Skin of body (tissue), 2 donors: Measurements from ENCODE around the gene COL4A6. TPM values are rescaled to one million over a fixed set of nuclear protein-coding genes. Genes with fewer than 3 reads are reported as not detected.
"Not testable (repeated sequence)": the region's sequence is repeated elsewhere in the genome, so short reads cannot be mapped to it uniquely, and the experiment has no call there.

Experiments
- DNase-seq: peaks from one replicate; lab custom pipeline; 2025; lab: John Stamatoyannopoulos, UW
- total RNA-seq: library from RNA; depleted of rRNA; stranded (reverse); fragments of >200 nt; gene quantifications from one replicate; pipeline ENCODE4 v1.2.3, GENCODE V29; 2014

The COL4A6 gene
- total RNA-seq, 1 donor from 2014 or later: 7.3 TPM

DNA sequence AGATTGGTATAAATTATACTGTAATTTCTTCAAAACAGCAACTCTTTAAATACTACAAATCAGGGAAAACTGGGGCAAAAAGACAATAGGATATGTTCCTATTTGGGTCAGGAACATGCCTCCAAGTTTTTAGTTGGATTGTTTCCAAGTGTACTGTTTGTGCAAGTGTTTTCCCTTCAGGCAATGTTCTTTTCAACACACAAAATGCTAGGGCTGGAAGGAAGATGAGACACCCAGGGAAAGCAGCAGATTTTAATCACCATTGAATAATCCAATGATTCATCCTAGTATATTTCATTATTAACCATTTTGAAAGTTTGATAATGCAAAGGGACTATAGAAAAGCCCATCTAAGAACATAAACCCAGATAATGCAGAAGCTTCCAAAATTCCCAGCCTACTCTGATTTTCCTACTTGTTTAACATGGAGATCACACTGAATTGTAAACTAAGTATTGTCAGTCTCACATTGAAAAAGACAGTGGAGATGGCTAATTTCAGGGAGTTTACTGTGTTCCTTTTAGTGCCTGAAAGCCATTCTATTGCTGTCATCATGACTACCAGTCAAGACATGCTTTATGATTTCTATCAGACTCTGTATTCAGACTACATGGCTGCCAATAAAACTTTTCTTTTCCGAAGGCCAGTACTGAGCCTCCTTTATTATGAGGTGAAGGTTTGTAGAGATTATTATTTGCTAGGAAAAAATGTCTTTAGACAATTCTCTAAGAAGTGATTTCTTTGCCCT lies 38.6 kb downstream of the COL4A6 start:
- no peak for DNase-seq

DNA sequence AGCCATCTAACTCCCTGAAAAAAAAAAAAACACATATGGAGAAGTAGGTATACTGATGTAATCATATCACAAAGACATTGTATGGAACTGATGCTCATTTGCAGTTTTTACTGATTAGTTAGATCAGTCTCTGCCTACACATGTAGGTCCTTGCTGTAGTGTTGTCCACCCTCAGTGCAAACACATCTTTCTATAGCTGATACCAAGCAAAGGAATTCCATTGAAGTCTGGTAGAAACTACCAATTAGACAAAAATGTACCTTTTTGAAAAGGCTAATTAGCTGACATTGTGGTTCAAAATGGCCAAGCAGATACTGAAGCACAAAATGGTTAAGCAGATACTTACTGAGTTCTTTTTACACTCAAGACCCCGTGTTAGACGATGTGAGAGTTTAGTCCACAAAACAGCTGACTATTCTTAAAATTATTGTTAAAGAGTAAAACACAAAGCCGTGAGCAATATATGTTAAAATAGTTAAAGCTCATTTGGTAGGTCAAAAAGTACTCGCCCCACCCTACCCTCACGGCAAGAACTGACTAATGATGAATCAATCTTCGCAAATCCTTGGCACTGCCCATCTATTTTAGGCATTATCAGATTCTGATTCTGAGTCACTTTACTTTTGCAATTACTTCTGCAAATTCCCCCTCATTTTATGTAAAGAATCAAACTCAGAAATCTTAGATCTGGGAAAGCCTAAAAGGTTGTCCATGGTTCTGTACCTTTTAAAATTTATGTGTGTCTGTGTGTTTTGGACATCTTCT lies 40.4 kb downstream of the COL4A6 start:
- DNase-seq: no peak

DNA sequence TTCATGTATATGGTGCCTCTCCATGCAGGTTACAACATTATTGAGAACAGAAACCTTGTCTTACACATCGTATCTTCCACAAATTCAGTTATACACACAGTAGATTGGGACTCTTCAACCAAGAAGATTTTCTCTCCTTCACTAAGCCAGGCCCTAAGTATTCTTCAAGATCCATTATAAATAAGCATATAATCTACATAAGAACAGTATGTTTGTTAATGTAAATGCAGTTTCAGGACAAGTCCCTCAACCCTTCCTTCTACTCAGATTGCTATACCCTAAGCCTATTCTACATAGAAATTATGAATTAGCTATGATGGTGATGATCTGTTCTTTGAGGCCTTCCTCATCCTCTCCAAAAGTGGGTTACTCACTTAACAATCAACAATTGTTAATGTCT lies 41.2 kb downstream of the COL4A6 start:
- no peak for DNase-seq

DNA sequence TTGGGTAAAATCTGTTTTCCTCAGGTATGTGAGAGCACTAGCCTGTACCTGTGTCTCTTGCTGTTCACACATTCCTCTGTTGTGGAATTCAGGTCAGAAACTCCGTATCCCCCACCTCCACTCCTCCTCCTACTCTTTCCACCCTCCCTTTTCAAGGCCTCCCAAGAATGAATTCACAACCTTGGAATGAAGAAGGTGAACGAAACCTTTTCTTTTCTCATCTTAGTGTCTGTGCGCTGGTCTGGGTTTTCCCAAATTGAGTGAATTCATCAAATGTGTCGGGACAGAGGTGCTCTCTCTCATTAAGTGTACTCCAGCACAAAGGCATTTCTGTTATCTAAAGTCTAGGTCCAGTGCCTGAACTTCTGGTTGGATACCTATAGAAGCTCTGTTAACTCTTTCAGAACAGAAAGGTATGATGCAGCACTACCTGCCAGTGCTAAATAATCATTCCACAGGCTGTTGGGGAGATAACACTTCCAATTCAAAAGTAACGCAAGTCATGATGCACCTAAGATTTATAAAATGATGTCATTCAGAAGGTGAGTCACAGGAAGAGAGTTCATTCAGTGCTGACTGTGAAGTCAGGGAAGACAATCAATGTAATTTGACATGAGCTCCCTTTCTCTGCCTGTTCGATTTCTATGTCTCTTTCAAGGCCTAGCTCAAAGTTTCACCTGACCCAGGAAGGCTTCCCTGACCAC lies 41.9 kb downstream of the COL4A6 start:
- DNase-seq: no peak

DNA sequence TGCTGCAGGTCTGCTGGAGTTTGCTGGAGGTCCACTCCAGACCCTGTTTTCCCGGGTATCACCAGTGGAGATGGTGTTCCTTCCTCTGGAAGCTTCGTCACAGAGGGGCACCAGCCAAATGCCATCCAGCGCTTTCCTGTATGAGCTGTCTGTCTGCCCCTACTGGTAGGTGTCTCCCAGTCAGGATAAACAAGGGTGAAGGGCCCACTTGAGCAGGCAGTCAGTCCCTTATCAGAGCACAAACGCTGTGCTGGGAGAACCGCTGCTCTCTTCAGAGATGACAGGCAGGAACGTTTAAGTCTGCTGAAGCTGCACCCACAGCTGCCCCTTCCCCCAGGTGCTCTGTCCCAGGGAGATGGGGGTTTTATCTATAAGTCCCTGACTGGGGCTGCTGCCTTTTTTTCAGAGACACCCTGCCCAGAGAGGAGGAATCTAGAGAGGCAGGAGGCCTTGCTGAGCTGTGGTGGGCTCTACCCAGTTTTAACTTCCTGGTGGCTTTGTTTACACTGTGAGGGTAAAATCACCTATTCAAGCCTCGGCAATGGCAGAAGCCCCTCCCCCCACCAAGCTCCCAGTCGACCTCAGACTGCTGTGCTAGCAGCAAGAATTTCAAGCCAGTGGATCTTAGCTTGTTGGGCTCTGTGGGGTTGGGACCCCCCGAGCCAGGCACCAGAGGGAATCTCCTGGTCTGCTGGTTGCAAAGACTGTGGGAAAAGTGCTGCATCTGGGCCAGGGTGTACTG lies 47.1 kb downstream of the COL4A6 start:
- DNase-seq: not testable (repeated sequence)

DNA sequence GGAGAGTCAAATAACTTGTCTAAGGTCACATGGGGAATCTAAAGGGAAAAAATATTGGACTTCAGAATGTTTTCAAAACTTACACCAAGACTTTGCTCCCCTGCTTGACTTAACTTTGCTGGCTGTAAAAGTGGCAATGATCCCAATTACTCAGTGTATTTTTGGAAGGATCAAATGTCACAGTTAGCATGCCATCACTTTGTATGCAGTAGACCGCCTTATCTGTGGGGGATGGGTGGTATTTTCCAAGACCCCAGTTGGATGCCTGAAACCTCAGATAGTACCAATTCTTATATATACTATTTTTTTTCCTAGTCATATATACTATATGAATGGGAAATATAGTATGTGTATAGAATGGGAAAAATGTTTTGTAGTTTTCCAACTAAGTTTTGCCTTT lies 53.4 kb downstream of the COL4A6 start:
- no peak for DNase-seq

DNA sequence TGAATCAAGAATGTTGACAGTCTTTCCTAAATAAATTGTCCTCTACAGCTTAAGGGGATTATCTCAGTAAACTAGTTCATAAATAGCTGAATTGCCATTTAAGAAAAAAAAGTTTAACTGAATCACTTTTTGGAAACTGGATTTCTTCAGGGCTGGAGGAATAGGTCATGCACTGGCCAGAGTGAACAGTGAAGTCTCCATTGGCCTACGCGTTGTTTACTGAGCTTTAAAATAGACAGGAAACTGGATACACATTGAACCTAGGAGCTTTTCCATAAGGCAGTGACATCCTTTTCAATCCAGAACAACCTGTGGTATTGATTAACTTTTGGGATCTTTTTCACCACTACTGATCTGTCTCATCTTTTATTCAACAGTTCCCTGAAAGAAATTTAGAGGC lies 58.0 kb downstream of the COL4A6 start:
- no peak for DNase-seq

DNA sequence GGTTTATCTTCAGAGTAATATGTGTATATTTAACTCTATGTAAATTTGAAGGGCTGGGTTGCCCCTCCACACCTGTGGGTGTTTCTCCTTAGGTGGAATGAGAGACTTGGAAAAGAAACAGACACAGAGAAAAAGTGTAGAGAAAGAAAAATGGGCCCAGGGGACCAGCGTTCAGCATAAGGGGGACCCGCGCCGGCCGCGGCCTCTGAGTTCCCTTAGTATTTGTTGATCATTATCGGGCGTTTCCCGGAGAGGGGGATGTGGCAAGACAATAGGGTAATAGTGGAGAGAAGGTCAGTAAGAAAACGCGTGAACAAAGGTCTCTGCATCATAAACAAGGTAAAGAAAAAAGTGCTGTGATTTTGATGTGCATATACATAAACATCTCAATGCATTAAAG lies 61.4 kb downstream of the COL4A6 start:
- not testable (repeated sequence) for DNase-seq

DNA sequence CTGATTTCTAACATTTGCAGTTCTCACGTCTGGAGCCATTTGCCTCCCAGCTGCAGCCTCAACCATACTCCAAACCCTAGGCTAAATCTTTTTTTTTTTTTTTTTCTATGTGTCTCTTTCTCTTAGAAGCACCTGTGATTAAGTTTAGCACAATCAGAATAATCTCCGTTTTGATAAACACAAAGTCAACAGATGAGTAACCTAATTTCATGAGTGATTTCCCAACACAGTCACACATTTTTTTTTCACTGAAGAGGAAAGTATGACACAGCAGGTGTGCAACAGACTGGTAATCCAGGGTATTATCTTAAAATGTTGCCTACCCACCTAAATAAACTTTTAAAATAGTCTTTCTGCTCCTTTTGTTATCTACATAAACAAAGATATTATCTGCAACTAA lies 62.6 kb downstream of the COL4A6 start:
- not testable (repeated sequence) for DNase-seq

DNA sequence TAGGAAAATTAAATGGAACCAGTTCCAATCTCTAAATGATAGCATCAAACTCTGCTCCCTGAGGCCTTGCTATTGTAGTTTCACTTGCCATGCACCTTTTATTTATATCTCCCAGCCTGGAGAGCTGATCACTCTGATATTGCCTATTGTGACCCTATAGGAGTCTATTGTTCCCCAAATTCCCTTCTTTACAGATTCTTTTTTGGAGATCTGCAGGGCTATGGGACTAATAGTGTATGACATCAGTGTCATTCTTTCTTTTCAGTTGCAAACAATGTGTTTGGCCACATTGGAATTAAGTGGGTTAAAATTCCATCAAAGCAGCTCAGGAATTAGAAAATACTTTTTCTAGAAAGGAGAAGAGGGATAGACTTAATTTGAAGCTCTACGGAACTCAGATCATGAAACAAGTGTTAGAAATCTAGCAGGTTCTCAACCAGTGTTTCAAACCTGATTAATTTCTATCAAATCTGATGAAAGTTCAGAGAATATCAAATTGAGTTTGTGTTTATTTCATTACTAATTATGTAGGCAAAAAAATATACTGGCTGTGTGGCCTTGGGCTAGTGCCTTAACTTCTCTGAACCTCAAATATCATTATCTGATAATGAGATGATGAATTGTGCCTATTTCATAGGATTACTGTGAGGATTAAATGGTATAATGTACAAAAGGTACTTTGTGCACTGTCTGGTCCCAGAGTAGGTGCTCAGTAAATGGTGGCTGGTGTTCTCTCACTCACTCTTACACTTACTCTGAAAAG lies 71.4 kb downstream of the COL4A6 start:
- no peak for DNase-seq

DNA sequence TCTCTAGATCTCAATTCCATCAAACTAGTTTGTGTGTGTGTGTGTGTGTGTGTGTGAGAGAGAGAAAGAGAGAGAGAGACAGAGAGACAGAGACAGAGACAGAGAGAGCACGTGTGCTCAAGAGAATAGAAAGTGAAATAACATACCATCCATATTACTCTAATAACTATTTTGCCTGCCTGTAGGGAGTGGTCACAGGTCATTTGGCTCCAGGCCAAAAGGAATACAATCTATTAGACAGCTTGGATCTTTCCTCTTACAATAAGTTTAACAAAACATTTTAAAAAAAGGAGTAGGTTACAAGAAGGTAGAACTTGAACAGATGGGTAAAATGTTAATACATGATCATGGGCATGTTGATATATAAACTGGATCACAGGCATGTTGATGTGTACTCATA lies 76.2 kb downstream of the COL4A6 start:
- DNase-seq: no peak

DNA sequence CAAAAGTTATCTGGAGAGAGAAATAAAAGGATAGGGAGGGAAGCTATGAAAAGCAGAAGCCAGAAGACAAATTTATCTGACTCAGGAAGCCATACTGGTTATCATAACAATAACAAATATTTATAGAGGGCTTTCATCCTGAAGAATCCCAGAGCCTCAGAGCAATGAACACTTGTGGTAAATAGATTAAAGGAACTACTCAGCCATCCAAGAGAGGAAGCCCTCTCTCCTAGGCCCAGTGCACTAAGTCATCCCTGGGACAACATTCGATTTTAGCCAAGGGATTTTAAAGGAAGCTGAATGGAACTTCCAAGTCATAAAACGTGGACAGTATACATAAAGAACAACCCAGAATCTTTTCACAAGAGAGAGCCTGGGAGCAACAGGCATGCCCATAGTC lies 76.9 kb downstream of the COL4A6 start:
- DNase-seq: no peak

DNA sequence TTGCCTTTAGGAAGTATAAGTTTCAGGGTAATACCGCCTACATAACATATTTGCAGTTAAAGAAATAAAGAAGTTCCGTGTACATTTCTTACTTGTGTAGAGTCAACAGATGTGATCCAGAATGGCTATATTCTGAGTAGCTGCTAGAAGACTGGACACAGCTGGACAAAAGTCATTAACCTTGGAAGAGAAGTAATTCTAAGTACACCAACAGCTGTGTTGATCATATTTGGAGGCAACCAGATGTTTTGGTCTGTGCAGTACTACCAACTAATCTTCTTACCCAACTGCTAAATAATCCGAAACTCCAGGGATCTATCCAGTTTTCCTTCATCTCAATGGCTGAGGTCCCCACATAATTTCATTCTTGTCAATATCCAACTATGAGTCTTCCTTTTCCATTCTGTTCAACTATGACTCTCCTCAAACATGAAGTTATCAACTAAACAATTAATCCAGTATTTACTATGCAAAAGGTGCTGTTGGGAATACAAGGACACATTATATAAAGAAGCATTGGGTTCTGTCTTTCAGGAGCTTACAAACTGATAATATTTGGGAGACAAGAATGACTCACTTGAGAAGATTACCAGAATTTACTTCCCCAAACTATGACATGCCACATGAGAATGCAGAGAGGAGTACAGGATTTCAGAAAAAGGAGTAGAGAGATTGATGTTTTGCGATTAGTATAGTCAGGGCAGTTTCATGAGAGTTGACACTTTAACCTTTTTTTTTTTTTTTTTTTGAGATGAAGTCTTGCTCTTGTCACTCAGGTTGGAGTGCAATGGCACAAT lies 78.2 kb downstream of the COL4A6 start:
- DNase-seq: no peak

DNA sequence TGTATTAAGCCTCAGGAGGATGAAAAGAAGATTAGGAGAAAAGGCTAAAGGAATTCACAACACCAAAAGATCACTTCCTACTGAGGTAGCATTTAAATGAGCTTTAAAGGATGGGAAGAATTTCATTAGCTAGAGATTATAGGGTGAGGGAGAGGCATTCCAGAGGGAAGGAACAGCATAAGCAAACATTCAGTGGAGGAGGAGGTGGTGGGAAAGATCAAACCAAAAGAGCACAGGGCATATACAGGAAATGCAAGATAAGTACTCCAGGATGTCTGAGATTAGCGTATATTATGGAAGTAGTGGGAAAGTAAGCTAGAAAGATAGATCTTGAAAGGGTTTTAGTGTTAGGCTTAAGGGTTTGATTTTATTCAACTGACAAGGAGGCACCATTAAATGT lies 84.8 kb downstream of the COL4A6 start:
- DNase-seq: no peak

DNA sequence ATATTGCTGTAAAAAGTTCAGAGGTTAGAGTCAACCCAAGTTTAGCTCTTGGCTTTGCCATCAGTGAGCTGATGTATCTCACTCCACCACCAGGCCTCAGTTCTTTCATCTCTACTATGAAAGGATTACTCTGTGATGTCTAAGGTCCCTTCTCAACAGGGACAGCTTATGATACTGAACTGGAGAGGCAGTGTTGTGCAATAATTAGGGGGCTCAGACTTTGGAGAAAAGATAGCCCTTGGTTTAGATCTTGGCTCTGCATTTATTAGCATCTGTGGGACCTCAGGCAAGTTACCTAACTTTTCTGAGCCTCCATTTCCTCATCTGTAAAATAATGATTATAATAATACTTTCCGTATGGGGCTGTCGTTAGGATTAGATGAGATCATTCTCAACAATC lies 89.0 kb downstream of the COL4A6 start:
- no peak for DNase-seq

DNA sequence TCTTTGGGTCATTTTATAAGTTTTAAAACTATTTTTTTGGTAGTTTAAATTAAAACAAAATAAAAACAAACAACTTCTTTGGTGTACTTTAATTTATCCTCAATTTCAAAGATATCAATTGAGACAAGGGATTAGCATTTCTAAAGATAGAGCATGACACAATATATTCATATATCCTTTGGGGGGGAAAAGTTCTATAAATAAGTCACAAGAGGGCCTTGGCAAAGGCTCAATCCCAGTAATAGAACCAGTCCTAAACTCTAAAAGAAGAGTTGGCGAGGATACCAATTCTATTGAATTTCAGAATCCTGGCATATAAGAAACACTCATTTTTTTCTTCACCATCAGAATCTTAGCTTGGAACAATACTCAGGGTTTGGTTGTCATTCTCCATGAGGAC lies 89.7 kb downstream of the COL4A6 start:
- no peak for DNase-seq

DNA sequence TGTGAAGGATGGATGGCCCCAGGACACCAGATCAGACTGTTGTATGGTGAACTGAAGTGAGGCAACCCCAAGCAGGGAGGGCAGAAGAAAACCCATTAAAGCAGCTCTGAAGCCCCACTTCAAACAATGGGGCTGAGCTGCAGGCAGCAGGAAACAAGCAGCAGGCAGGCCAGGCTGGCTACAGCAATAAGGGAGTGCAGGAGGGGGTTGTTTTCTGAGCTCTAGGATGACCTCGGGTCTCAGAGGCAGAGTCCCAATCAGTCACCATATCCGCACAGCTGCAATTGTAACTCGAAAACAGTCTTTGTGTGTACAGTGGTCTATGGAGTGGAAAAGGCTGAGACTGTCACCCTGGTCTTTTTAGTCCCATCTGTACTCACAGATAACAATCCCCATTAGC lies 90.4 kb downstream of the COL4A6 start:
- no peak for DNase-seq

DNA sequence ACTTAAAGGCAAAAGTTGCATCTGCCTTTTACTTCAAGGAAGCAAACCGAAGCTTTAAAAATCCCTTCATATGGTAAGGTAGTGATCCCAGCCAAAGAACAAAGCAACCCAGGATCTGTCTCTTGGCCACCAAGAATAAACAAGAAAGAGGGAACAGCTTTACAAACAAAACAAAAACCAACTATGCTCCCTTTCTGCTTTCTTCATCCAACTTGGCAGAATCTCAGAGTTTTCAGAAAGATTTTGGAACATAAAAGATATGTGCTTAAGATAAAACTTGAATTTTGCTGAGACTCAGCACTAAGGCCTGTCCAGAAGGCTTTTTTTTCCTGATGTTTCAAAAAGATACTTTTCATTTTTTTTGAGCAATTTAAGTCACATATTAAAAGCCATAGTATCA lies 94.0 kb downstream of the COL4A6 start:
- peak; percentile 17 for DNase-seq

DNA sequence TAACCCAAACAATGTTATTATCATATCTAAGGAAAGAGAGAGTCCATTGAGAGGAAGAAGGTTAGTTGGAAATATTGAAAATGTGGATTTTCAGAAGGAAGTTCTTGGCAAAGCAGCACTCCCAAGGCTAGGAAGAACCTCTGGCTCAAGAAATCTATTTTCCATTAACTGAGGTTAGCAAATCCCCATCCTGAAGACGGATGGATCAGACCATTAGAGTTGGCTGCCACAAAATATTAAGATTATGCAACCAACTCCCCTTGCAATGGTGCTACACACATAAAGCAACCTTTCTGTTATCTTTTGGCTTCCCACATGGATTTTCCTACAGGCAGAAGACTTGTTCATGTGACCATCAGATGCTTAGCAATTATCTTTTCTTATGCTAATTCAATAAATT lies 96.3 kb downstream of the COL4A6 start:
- no peak for DNase-seq

DNA sequence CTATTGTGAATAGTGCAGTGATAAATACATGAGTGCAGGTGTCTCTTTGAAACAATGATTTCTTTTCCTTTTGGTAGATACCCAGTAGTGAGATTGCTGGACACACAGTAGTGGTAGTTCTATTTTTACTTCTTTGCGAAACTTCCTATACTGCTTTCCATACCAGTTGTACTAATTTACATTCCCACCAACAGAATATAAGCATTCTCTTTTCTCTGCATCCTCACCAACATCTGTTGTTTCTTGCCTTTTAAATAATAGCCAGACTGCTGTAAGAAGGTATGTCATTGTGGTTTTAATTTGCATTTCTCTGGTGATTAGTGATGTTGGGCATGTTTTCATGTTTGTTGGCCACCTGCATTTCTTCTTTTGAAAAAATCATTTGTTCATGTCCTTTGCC lies 105.9 kb downstream of the COL4A6 start:
- DNase-seq: no peak
